HG02623 (cell line): Measurements from ENCODE around the gene HOXA11.

Source experiments
- ATAC-seq: cut with Tn5 transposase; IDR thresholded peaks from one replicate; pipeline ENCODE4 v1.9.1; 2021; ENCODE audit warnings: moderate library complexity; ENCODE audit not compliant: unreplicated experiment

The HOXA11 gene

GRCh38 chr7:27138472-27138871 lies 46.6 kb downstream of the HOXA11 start:
- ATAC-seq, result no peak

- ATAC-seq, result no peak
Observed at GRCh38 chr7:27137640-27138315, 47.3 kb downstream of the HOXA11 start.

- ATAC-seq, result no peak
Observed at GRCh38 chr7:27134392-27134791, 50.6 kb downstream of the HOXA11 start.

- ATAC-seq, result no peak
Observed at GRCh38 chr7:27133409-27134231, 51.4 kb downstream of the HOXA11 start.

GRCh38 chr7:27132978-27133377 lies 52.1 kb downstream of the HOXA11 start:
- no peak for ATAC-seq

GRCh38 chr7:27132214-27132613 lies 52.8 kb downstream of the HOXA11 start:
- ATAC-seq, result no peak

GRCh38 chr7:27131390-27131819 lies 53.6 kb downstream of the HOXA11 start:
- no peak for ATAC-seq
